ENCODE measurements around the gene B3GALT6. TPM values are rescaled to one million over a fixed set of nuclear protein-coding genes. Genes with fewer than 3 reads are reported as not detected.

The B3GALT6 gene
- total RNA-seq, 6 experiments from 2014 or later = 24.5 to 35.7 (median 25.8) TPM

- no peaks in the 10 kb centered on the region for H3K9me3 Mint-ChIP-seq
- H3K4me1 Mint-ChIP-seq (ENCODE audit: low read depth) = peaks cover 20% of the 10 kb centered on the region
- DNase-seq = no peak
- peaks cover 44% of the 10 kb centered on the region for H3K36me3 Mint-ChIP-seq (ENCODE audit: low read depth)
- peak overlapping the region; percentile 43; the same call in 1 of the 2 replicates for H3K27ac Mint-ChIP-seq
- no peak for TF ChIP-seq CTCF (IDR thresholded peaks at IDR 0.05)
- H3K4me3 Mint-ChIP-seq = no peak overlapping the region
- peaks cover 6% of the 10 kb centered on the region for H3K27me3 Mint-ChIP-seq (ENCODE audit: insufficient read depth)
Observed at GRCh38 chr1:1256956-1257871, 25.2 kb downstream of the B3GALT6 start.

DNA sequence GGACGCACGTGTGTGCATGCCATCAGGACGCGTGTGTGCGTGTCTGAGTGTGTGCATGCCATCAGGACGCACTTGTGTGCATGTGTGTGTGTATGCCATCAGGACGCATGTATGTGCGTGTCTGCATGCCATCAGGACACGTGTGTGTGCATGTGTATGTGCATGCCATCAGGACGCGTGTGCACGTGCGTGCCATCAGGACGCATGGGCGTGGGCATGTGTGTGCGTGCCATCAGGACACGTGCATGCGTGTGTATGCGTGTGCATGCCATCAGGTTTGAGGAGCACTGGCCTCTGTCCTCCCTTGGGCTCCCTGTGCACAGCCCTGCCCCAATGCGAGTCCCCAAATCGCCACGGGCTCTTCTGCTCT, 27.1 kb downstream of the B3GALT6 start:
- Mint-ChIP-seq H3K27ac (no peak overlapping the region), H3K36me3 (ENCODE audit: low read depth) (peaks cover 28% of the 10 kb centered on the region), H3K9me3 (no peaks in the 10 kb centered on the region), H3K4me3 (no peak overlapping the region), H3K27me3 (ENCODE audit: insufficient read depth) (peaks cover 6% of the 10 kb centered on the region), H3K4me1 (ENCODE audit: low read depth) (peaks cover 23% of the 10 kb centered on the region)
- no peak for DNase-seq
- no peak for TF ChIP-seq CTCF (IDR thresholded peaks at IDR 0.05)

DNA sequence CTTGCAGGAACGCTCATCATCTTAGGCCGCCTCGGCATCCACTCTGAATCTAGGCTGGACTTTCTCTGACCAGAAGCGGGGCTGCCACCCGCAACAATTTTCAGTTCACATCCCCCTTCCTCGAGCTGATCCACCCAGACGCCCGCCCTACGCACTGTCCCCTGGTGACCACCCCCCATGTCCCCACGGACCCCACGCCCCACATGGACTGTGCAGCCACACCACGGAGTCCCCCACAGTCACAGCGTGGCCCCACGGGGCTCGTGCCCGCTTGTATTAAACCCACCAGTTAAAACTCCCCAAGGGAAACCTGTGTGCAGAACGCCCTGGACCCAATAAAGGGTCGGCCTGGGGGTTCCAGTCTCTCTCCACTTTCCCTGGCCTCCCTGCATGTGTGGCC, 27.5 kb downstream of the B3GALT6 start:
- no peak for DNase-seq
- H3K4me1 Mint-ChIP-seq (ENCODE audit: low read depth) = peaks cover 27% of the 10 kb centered on the region
- peak overlapping the region; percentile 80 for H3K27ac Mint-ChIP-seq
- peaks cover 28% of the 10 kb centered on the region for H3K36me3 Mint-ChIP-seq (ENCODE audit: low read depth)
- H3K27me3 Mint-ChIP-seq (ENCODE audit: insufficient read depth) = peaks cover 6% of the 10 kb centered on the region
- no peak for TF ChIP-seq CTCF (IDR thresholded peaks at IDR 0.05)
- no peaks in the 10 kb centered on the region for H3K9me3 Mint-ChIP-seq
- H3K4me3 Mint-ChIP-seq = no peak overlapping the region

DNA sequence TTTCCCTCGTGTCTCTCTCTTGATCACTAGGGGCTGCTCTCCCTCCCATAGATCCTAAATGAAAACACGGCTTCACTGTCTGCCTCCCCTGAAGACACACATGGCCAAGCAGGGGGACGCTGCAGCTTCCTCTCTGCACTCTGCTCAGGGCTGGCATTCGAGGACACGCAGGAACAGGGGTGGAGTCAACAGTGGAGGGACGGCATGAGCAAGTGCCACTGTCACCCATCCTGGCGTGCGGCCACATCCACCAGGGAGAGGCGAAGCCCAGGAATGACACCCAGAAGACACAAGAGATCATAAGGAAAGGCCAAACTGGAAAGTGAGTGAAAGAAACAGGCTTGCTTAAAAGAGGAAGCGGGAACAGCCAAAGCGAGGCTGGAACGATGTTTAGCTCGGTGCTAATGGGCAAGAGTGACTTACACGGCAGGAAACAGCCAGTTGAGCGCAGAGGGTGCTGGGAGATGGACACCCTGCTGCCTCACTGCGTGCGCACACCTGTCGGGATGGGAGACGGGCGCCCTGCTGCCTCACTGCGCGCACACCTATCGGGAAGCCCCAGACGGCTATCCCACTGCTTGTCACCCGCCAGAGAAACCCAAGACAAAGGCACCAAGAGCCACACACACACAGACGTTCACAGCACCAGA, 28.0 kb downstream of the B3GALT6 start:
- peaks cover 33% of the 10 kb centered on the region for H3K4me1 Mint-ChIP-seq (ENCODE audit: low read depth)
- H3K9me3 Mint-ChIP-seq = no peaks in the 10 kb centered on the region
- H3K4me3 Mint-ChIP-seq = no peak overlapping the region
- peaks cover 24% of the 10 kb centered on the region for H3K36me3 Mint-ChIP-seq (ENCODE audit: low read depth)
- DNase-seq = no peak
- no peak for TF ChIP-seq CTCF (IDR thresholded peaks at IDR 0.05)
- peaks cover 8% of the 10 kb centered on the region for H3K27me3 Mint-ChIP-seq (ENCODE audit: insufficient read depth)
- peak overlapping the region; percentile 80 for H3K27ac Mint-ChIP-seq

DNA sequence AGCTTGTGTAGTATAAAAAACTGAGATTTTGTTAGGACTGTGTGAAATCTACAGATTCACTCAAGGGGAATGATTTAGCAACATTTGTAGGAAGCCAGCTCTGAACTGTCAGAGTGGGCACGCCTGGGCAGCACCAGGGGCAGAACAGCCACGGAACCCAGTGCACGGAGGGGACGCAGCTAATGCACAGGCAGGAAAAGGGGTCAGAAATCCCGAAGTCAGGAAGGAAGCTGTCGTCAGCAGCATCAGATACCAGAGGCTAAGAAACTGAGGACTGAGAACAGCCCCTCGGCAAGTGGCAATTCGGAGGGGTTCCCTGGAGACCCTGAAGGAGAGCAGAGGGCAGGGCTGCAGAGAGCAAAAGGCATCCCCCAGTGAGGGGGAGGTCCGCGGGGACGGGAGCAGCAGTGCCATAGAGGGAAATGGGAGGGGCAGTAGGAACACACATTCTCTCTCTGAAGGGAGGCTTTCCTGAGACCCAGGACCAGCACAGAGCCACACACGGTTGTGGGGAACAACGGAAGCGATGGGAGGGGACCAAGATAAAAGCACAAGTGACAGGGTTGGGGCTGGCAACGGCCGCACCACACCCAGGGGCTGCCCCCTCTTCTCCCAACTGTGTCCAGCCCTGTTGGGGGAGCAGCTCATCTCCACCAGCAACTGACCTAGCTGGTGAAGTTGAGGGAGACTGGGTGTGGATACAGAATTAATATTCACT, 29.0 kb downstream of the B3GALT6 start:
- Mint-ChIP-seq H3K4me1 (ENCODE audit: low read depth) (peaks cover 42% of the 10 kb centered on the region), H3K27me3 (ENCODE audit: insufficient read depth) (peaks cover 11% of the 10 kb centered on the region), H3K9me3 (no peaks in the 10 kb centered on the region), H3K27ac (peak overlapping the region; percentile 80), H3K4me3 (no peak overlapping the region), H3K36me3 (ENCODE audit: low read depth) (peaks cover 32% of the 10 kb centered on the region)
- DNase-seq = no peak
- TF ChIP-seq CTCF (IDR thresholded peaks at IDR 0.05) = no peak

All from HFFc6 (cell line).